Measurements from ENCODE around the gene PRSS2. TPM values are rescaled to one million over a fixed set of nuclear protein-coding genes. Genes with fewer than 3 reads are reported as not detected.
"Not testable (repeated sequence)": the region's sequence is repeated elsewhere in the genome, so short reads cannot be mapped to it uniquely, and the experiment has no call there.

PRSS2 gene
- total RNA-seq, 1 donor from 2014 or later: not detected

GRCh38 chr7:142754681-142755575, 15.8 kb upstream of the PRSS2 start:
- TF ChIP-seq, protein P1, sequence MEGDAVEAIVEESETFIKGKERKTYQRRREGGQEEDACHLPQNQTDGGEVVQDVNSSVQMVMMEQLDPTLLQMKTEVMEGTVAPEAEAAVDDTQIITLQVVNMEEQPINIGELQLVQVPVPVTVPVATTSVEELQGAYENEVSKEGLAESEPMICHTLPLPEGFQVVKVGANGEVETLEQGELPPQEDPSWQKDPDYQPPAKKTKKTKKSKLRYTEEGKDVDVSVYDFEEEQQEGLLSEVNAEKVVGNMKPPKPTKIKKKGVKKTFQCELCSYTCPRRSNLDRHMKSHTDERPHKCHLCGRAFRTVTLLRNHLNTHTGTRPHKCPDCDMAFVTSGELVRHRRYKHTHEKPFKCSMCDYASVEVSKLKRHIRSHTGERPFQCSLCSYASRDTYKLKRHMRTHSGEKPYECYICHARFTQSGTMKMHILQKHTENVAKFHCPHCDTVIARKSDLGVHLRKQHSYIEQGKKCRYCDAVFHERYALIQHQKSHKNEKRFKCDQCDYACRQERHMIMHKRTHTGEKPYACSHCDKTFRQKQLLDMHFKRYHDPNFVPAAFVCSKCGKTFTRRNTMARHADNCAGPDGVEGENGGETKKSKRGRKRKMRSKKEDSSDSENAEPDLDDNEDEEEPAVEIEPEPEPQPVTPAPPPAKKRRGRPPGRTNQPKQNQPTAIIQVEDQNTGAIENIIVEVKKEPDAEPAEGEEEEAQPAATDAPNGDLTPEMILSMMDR (IDR thresholded peaks at IDR 0.05): no peak
- H3K4me1 ChIP-seq: no peaks in the 10 kb centered on the region
- no peak overlapping the region for H3K27ac ChIP-seq
- no peak for ATAC-seq
- no peaks in the 10 kb centered on the region for H3K9me3 ChIP-seq
- H3K27me3 ChIP-seq (ENCODE audit: low read depth): no peaks in the 10 kb centered on the region
- no peaks in the 10 kb centered on the region for H3K36me3 ChIP-seq
- intact Hi-C loops (cut with DNase I): no loop called here
- DNase-seq: no peak
- no peak overlapping the region for H3K4me3 ChIP-seq

DNA sequence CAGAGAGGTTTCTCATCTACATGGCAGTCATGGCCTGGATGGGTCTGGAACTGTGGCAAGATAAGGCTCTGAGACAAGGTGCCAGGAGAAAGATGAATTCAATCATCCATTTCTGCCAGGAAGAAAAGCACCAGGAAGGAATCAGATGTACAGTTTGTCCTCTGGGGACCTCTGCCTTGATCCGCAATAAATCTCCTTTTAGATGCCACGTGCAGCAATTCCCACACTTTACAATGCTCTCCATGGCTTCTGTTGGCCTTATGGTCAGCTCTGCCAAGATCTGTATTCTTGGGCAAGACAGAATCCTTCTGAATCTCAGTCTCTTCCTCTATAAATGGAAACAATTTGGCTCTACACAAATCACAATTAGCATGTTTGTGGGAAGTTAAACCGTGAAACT, 12.5 kb upstream of the PRSS2 start:
- H3K36me3 ChIP-seq; ATAC-seq; DNase-seq; H3K4me1 ChIP-seq; H3K27me3 ChIP-seq (ENCODE audit: low read depth); H3K4me3 ChIP-seq; H3K27ac ChIP-seq; H3K9me3 ChIP-seq; intact Hi-C loops (cut with DNase I): not testable (repeated sequence)

GRCh38 chr7:142759433-142759832, 11.3 kb upstream of the PRSS2 start:
- H3K4me1 ChIP-seq: no peaks in the 10 kb centered on the region
- no peaks in the 10 kb centered on the region for H3K36me3 ChIP-seq
- H3K27ac ChIP-seq: no peak overlapping the region
- TF ChIP-seq, protein P1 (IDR thresholded peaks at IDR 0.05): no peak
- intact Hi-C loops (cut with DNase I): no loop called here
- no peak overlapping the region for H3K4me3 ChIP-seq
- H3K9me3 ChIP-seq: no peaks in the 10 kb centered on the region
- ATAC-seq: no peak
- no peak for DNase-seq
- no peaks in the 10 kb centered on the region for H3K27me3 ChIP-seq (ENCODE audit: low read depth)

DNA sequence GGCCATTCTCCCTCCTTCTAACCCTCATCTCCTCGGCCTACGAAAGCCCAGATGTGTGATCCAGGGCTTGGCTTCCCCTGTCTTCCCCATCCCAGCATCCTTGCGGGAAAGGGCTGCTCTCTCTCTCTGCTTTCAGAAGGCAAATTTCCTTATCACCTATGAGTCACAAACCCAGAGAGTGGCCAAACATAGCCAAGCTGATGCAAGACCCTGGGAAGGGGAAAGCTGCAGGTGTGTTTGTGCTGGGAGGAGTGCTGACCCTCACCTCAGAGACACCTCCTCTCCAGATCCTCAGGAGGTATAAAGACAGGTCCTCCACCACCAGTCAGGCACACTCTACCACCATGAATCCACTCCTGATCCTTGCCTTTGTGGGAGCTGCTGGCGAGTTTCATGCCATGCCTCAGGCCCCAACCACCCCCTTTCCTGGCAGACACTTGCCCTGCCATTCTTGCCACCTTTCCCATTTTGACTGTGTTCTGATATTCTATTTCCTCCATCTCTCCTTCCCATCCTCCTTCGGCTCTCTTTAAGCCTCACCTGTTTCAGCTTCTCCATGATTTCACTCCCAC, 10.6 kb upstream of the PRSS2 start:
- DNase-seq (no peak), ATAC-seq (peak in 1 of 2 donors; percentile 23)
- no peaks in the 10 kb centered on the region for H3K4me1 ChIP-seq
- TF ChIP-seq, protein P1 (IDR thresholded peaks at IDR 0.05): no peak
- H3K27me3 ChIP-seq (ENCODE audit: low read depth): no peaks in the 10 kb centered on the region
- H3K27ac ChIP-seq: no peak overlapping the region
- intact Hi-C loops (cut with DNase I): no loop called here
- H3K36me3 ChIP-seq: no peaks in the 10 kb centered on the region
- no peak overlapping the region for H3K4me3 ChIP-seq
- H3K9me3 ChIP-seq: no peaks in the 10 kb centered on the region

GRCh38 chr7:142761606-142762005, 9.2 kb upstream of the PRSS2 start:
- DNase-seq; H3K4me1 ChIP-seq; H3K27ac ChIP-seq; H3K36me3 ChIP-seq; ATAC-seq; H3K4me3 ChIP-seq; intact Hi-C loops (cut with DNase I); H3K27me3 ChIP-seq (ENCODE audit: low read depth); H3K9me3 ChIP-seq: not testable (repeated sequence)

DNA sequence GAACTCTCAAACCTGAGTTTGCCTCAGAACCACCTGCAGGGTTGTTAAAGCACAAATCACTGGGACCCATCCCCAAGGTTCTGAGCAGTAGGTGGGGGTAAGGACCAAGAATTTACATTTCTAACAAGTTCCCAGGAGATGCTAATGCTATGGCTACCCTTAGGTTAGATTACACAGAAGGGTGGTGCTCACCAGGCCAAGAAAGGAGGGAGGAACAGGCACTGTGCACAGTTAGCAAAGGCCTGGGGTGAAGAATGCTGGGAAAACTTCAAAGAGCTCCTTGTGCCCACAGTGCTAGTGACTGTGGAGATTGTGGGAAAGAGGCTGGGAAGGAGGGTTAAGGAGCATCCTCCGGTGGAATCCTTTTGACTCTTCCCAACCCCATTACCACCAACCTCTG, 8.7 kb upstream of the PRSS2 start:
- intact Hi-C loops (cut with DNase I): no loop called here
- no peak overlapping the region for H3K27ac ChIP-seq
- H3K4me3 ChIP-seq: no peak overlapping the region
- H3K4me1 ChIP-seq: no peaks in the 10 kb centered on the region
- no peaks in the 10 kb centered on the region for H3K36me3 ChIP-seq
- ATAC-seq (no peak), DNase-seq (no peak)
- H3K9me3 ChIP-seq: no peaks in the 10 kb centered on the region
- no peaks in the 10 kb centered on the region for H3K27me3 ChIP-seq (ENCODE audit: low read depth)
- TF ChIP-seq, protein P1 (IDR thresholded peaks at IDR 0.05): no peak

Measured in lower lobe of right lung (tissue), 2 donors.